ENCODE data around the gene SLC19A1.
"Not testable (repeated sequence)": the region's sequence is repeated elsewhere in the genome, so short reads cannot be mapped to it uniquely, and the experiment has no call there.

Gene SLC19A1

GRCh38 chr21:45502600-45502999 lies 39.6 kb downstream of the SLC19A1 start:
- H3K4me3 ChIP-seq (replicated peaks; ENCODE audit: insufficient read depth, low read length): no peak overlapping the region
- H3K27ac ChIP-seq (replicated peaks): no peak overlapping the region
- no peak for DNase-seq (ENCODE audit: low read depth in 1 of 2, low spot score in 1 of 2)
- peaks cover 13% of the 10 kb centered on the region for H3K27me3 ChIP-seq (ENCODE audit: insufficient read depth, poor library complexity, severe bottlenecking)
- TF ChIP-seq REST (IDR thresholded peaks at IDR 0.05; ENCODE audit: insufficient replicate concordance, low read depth) (no peak), POLR2AphosphoS5 (IDR thresholded peaks at IDR 0.05; ENCODE audit: low read depth) (no peak), SPI1 (IDR thresholded peaks at IDR 0.05; ENCODE audit: borderline replicate concordance, low read depth) (no peak), CTCF (IDR thresholded peaks at IDR 0.05; ENCODE audit: insufficient read depth, low read length) (no peak), GABPA (IDR thresholded peaks at IDR 0.05; ENCODE audit: low read depth) (no peak)

- Histone ChIP-seq H3K27ac (replicated peaks) (no peak overlapping the region), H3K27me3 (ENCODE audit: insufficient read depth, poor library complexity, severe bottlenecking) (peaks cover 13% of the 10 kb centered on the region), H3K4me3 (replicated peaks; ENCODE audit: insufficient read depth, low read length) (no peak overlapping the region)
- DNase-seq (ENCODE audit: low read depth in 1 of 2, low spot score in 1 of 2): no peak
- no peak for TF ChIP-seq SPI1 (IDR thresholded peaks at IDR 0.05; ENCODE audit: borderline replicate concordance, low read depth)
- TF ChIP-seq CTCF (IDR thresholded peaks at IDR 0.05; ENCODE audit: insufficient read depth, low read length): no peak
- no peak for TF ChIP-seq GABPA (IDR thresholded peaks at IDR 0.05; ENCODE audit: low read depth)
- no peak for TF ChIP-seq POLR2AphosphoS5 (IDR thresholded peaks at IDR 0.05; ENCODE audit: low read depth)
- no peak for TF ChIP-seq REST (IDR thresholded peaks at IDR 0.05; ENCODE audit: insufficient replicate concordance, low read depth)
Observed at GRCh38 chr21:45502006-45502345, 40.3 kb downstream of the SLC19A1 start.

GRCh38 chr21:45501081-45502005 lies 40.9 kb downstream of the SLC19A1 start:
- H3K4me3 ChIP-seq (replicated peaks; ENCODE audit: insufficient read depth, low read length); DNase-seq (ENCODE audit: low read depth in 1 of 2, low spot score in 1 of 2); H3K27ac ChIP-seq (replicated peaks); H3K27me3 ChIP-seq (ENCODE audit: insufficient read depth, poor library complexity, severe bottlenecking): not testable (repeated sequence)

- Histone ChIP-seq H3K27ac (replicated peaks) (no peak overlapping the region), H3K27me3 (ENCODE audit: insufficient read depth, poor library complexity, severe bottlenecking) (no peaks in the 10 kb centered on the region), H3K4me3 (replicated peaks; ENCODE audit: insufficient read depth, low read length) (no peak overlapping the region)
- DNase-seq (ENCODE audit: low read depth in 1 of 2, low spot score in 1 of 2): no peak
- TF ChIP-seq CTCF (IDR thresholded peaks at IDR 0.05; ENCODE audit: insufficient read depth, low read length) (no peak), REST (IDR thresholded peaks at IDR 0.05; ENCODE audit: insufficient replicate concordance, low read depth) (no peak), POLR2AphosphoS5 (IDR thresholded peaks at IDR 0.05; ENCODE audit: low read depth) (no peak), GABPA (IDR thresholded peaks at IDR 0.05; ENCODE audit: low read depth) (no peak), SPI1 (IDR thresholded peaks at IDR 0.05; ENCODE audit: borderline replicate concordance, low read depth) (no peak)
Observed at GRCh38 chr21:45499970-45500577, 42.2 kb downstream of the SLC19A1 start.

Data from HL-60 (cell line).